HEK293 (cell line): ENCODE results near the gene UST.
A peak's percentile ranks its signal among the peaks of the same experiment; 100 is the strongest.

ENCODE experiments used
- CTCF ChIA-PET: fragments of 350-600 bp; formaldehyde crosslinking; extraction: SDS; loops from one replicate; lab custom pipeline; 2021; ENCODE audit warnings: antibody characterized with exemption; lab: Yijun Ruan, JAX
- POLR2A ChIA-PET: fragments of 300-600 bp; formaldehyde crosslinking; extraction: SDS; loops from one replicate; lab custom pipeline; 2020; ENCODE audit warnings: antibody characterized with exemption, inconsistent platforms; lab: Yijun Ruan, JAX
- H3K27ac ChIP-seq: fragments of 200-500 bp; sonication (Bioruptor generic); 2 replicates; pipeline ENCODE4 v1.5.1; 2014; ENCODE audit warnings: low read depth, low read length, control low read depth, inconsistent platforms; ENCODE audit errors: extremely low read depth
- H3K36me3 ChIP-seq, 2 experiments: fragments of 200-500 bp in 1 of 2; sonication (Bioruptor generic) in 1 of 2; 1 replicate in 1 of 2; 2 replicates in 1 of 2; pipeline ENCODE4 v1.5.1; 2014 to 2017; ENCODE audit warnings: inconsistent platforms in 2 of 2, low read length in 2 of 2; ENCODE audit not compliant: control insufficient read depth in 2 of 2, insufficient read depth in 1 of 2
- H3K4me1 ChIP-seq: fragments of 200-500 bp; sonication (Bioruptor generic); 2 replicates; pipeline ENCODE4 v1.5.1; 2014; ENCODE audit warnings: mild to moderate bottlenecking, low read length, inconsistent platforms; ENCODE audit not compliant: control insufficient read depth, insufficient read depth
- H3K4me3 ChIP-seq: 2 replicates; pipeline ENCODE4 v1.5.1; 2011; ENCODE audit warnings: low read depth, mild to moderate bottlenecking, control low read depth, low read length, moderate library complexity
- H3K9me3 ChIP-seq: fragments of 200-500 bp; sonication (Bioruptor generic); 2 replicates; pipeline ENCODE4 v1.5.1; 2014; ENCODE audit warnings: low read depth, low read length, inconsistent platforms; ENCODE audit not compliant: control insufficient read depth, insufficient read depth
- KLF1 ChIP-seq: fragments of 450-650 bp; formaldehyde crosslinking; IDR thresholded peaks from 2 replicates; pipeline ENCODE4 v1.5.1; 2016; ENCODE audit warnings: missing biosample characterization, missing genetic modification characterization
- KLF9 ChIP-seq: fragments of 450-650 bp; formaldehyde crosslinking; IDR thresholded peaks from 2 replicates; pipeline ENCODE4 v1.5.1; 2016; ENCODE audit warnings: missing biosample characterization, missing genetic modification characterization, low read depth
- SCRT2 ChIP-seq: fragments of 450-650 bp; formaldehyde crosslinking; IDR thresholded peaks from 2 replicates; pipeline ENCODE4 v1.5.1; 2016; ENCODE audit warnings: missing biosample characterization, missing genetic modification characterization
- ZBTB17 ChIP-seq: fragments of 450-650 bp; formaldehyde crosslinking; IDR thresholded peaks from 2 replicates; pipeline ENCODE4 v1.5.1; 2016; ENCODE audit warnings: missing biosample characterization, missing genetic modification characterization
- ZBTB21 ChIP-seq: fragments of 450-650 bp; formaldehyde crosslinking; IDR thresholded peaks from 2 replicates; pipeline ENCODE4 v1.5.1; 2017; ENCODE audit warnings: missing biosample characterization, missing genetic modification characterization
- ZNF157 ChIP-seq: fragments of 450-650 bp; formaldehyde crosslinking; IDR thresholded peaks from 2 replicates; pipeline ENCODE4 v1.5.1; 2016; ENCODE audit warnings: missing biosample characterization, missing genetic modification characterization
- ZNF350 ChIP-seq: fragments of 450-650 bp; formaldehyde crosslinking; IDR thresholded peaks from 2 replicates; pipeline ENCODE4 v1.5.0; 2017; ENCODE audit warnings: missing biosample characterization, mild to moderate bottlenecking, missing genetic modification characterization
- ZNF548 ChIP-seq: fragments of 450-650 bp; formaldehyde crosslinking; IDR thresholded peaks from 2 replicates; pipeline ENCODE4 v1.5.1; 2016; ENCODE audit warnings: missing biosample characterization, missing genetic modification characterization
- ZNF76 ChIP-seq: fragments of 450-650 bp; formaldehyde crosslinking; IDR thresholded peaks from 2 replicates; pipeline ENCODE4; 2016; ENCODE audit warnings: low read depth, missing biosample characterization, missing genetic modification characterization, borderline replicate concordance
- ZNF830 ChIP-seq: fragments of 450-650 bp; IDR thresholded peaks from 2 replicates; pipeline ENCODE4 v1.5.0; 2018; ENCODE audit warnings: missing biosample characterization, missing genetic modification characterization, low read depth, mild to moderate bottlenecking, moderate library complexity
- ZNF843 ChIP-seq: fragments of 450-650 bp; formaldehyde crosslinking; IDR thresholded peaks from 2 replicates; pipeline ENCODE4 v1.5.1; 2016; ENCODE audit warnings: missing biosample characterization, missing genetic modification characterization
- TF ChIP-seq, protein P1 (sequence below): fragments of 450-650 bp; formaldehyde crosslinking; IDR thresholded peaks from 2 replicates; pipeline ENCODE4 v1.5.1; 2017; ENCODE audit warnings: missing biosample characterization, missing genetic modification characterization
- TF ChIP-seq, protein P2 (sequence below): fragments of 450-650 bp; formaldehyde crosslinking; IDR thresholded peaks from 2 replicates; pipeline ENCODE4 v1.5.1; 2016; ENCODE audit warnings: missing biosample characterization, missing genetic modification characterization

Gene UST

DNA sequence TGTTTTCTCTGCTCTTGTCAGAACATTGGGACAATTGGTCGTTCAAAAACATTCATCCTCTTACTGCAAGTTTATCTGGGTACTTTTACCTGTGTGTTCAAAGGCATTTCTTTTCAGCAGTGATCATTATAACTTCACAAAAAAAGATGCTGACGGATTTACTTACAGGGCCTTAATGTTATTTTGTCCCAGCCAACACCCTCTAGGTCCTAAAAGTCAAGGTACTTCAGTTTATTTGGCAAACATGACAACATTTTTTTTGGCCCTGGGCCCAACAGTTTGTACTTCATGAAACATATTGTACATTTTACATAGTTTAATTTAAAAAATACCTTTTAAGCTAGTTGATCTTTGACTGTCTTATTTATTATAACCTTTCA, 329.5 kb downstream of the UST start (continued):
- TF ChIP-seq, protein P1, sequence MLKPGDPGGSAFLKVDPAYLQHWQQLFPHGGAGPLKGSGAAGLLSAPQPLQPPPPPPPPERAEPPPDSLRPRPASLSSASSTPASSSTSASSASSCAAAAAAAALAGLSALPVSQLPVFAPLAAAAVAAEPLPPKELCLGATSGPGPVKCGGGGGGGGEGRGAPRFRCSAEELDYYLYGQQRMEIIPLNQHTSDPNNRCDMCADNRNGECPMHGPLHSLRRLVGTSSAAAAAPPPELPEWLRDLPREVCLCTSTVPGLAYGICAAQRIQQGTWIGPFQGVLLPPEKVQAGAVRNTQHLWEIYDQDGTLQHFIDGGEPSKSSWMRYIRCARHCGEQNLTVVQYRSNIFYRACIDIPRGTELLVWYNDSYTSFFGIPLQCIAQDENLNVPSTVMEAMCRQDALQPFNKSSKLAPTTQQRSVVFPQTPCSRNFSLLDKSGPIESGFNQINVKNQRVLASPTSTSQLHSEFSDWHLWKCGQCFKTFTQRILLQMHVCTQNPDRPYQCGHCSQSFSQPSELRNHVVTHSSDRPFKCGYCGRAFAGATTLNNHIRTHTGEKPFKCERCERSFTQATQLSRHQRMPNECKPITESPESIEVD (tag by site-specific recombination): peak; percentile 89
- peak; percentile 40; the same call in 1 of the 2 replicates for TF ChIP-seq ZNF350 (tag by site-specific recombination)
- TF ChIP-seq ZNF843 (tag by site-specific recombination): 0 out of 2 replicates have a peak, but pooled peaks have one; percentile 45
- peak; percentile 55; the same call in 1 of the 2 replicates for TF ChIP-seq KLF1 (tag by site-specific recombination)
- TF ChIP-seq ZBTB21 (tag by site-specific recombination): no peak

DNA sequence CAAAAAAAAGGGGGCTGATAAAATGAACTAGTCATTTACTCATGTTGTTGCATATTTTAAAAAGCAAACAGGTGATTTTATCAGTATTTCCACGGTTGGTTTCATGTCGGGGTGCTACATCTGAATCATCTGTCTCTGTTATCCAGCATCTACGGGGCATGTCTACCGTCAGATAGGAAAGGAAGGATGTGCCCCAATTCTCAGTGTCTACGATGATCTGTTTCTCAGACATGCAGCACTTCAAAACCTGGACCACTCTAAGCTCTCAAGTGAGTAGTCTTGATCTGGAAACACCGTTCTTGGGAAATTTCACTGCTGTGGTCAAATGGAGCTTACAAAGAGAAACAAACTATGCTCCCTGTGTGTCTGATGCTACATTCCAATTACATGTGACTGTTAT, 330.4 kb downstream of the UST start:
- POLR2A ChIA-PET: no interaction called here
- CTCF ChIA-PET: interaction anchor here (0.6 to 5.2 kb wide), 11 partner anchors 11 to 1337 kb away, joined by 3 to 34 read pairs (median 5); no protein-coding TSS in a partner anchor
- 0 out of 2 replicates have a peak, but pooled peaks have one; percentile 46 for TF ChIP-seq ZBTB17 (tag by site-specific recombination)
- TF ChIP-seq ZNF830: no peak
- no peak for TF ChIP-seq ZNF157 (tag by site-specific recombination)
- TF ChIP-seq SCRT2 (tag by site-specific recombination): 0 out of 2 replicates have a peak, but pooled peaks have one; percentile 48
- TF ChIP-seq, all 188 proteins: peak for 2
- Histone ChIP-seq H3K4me3 (no peak overlapping the region), H3K4me1 (peaks cover 32% of the 10 kb centered on the region), H3K36me3 (peaks cover 0 to 3% of the 10 kb centered on the region in 2 experiments; a peak in 1 of 3 replicates), H3K27ac (no peak overlapping the region), H3K9me3 (no peaks in the 10 kb centered on the region)

DNA sequence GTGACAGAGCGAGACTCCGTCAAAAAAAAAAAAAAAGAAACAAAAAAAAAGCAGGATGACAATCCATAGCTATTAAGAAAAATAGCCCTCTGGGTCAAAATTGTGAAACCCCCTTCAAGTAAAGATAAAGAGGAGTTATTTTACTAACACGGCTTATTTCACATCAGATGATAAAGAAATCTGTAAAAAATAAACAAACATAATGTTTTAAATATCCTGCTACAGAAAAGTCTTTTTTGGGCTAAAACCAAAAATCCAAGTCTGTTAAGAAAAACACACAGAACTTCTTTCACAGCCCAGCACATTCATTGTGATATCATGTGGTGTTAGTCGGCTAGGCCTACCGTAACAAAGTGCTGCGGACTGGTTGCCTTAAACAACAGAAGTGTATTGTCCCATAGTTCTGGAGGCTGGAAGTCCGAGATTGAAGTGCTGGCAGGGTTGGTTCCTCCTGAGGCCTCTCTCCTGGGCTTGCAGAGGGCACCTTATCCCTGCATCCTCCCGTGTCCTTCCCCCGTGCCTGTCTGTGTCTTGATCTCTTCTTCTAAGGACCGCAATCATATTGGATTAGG, 331.5 kb downstream of the UST start:
- H3K4me1 ChIP-seq: peaks cover 32% of the 10 kb centered on the region

DNA sequence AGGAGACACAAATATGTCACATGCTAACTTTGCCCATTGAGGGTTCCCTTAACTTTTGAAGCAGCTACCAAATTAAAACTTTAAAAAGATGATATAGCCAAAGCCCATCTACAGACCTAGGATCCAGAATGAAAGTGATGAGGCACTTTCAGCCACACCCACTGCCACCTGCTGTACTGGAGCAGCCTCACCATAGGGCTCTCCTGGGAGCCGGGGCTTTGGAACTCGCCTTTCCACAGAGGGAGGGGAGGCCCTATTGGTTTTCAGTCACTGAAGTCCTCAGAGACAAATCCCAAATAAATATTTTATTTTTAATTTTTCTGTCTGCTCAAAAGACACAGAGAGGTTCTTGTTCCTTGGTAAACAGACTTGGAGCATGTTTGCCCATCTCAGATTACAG, 332.6 kb downstream of the UST start:
- H3K27ac ChIP-seq: peak overlapping the region; percentile 7; the same call in 1 of the 2 replicates
- no peak for TF ChIP-seq ZNF76 (tag by site-specific recombination)
- peak; percentile 17; the same call in 1 of the 2 replicates for TF ChIP-seq KLF9
- TF ChIP-seq, protein P2, sequence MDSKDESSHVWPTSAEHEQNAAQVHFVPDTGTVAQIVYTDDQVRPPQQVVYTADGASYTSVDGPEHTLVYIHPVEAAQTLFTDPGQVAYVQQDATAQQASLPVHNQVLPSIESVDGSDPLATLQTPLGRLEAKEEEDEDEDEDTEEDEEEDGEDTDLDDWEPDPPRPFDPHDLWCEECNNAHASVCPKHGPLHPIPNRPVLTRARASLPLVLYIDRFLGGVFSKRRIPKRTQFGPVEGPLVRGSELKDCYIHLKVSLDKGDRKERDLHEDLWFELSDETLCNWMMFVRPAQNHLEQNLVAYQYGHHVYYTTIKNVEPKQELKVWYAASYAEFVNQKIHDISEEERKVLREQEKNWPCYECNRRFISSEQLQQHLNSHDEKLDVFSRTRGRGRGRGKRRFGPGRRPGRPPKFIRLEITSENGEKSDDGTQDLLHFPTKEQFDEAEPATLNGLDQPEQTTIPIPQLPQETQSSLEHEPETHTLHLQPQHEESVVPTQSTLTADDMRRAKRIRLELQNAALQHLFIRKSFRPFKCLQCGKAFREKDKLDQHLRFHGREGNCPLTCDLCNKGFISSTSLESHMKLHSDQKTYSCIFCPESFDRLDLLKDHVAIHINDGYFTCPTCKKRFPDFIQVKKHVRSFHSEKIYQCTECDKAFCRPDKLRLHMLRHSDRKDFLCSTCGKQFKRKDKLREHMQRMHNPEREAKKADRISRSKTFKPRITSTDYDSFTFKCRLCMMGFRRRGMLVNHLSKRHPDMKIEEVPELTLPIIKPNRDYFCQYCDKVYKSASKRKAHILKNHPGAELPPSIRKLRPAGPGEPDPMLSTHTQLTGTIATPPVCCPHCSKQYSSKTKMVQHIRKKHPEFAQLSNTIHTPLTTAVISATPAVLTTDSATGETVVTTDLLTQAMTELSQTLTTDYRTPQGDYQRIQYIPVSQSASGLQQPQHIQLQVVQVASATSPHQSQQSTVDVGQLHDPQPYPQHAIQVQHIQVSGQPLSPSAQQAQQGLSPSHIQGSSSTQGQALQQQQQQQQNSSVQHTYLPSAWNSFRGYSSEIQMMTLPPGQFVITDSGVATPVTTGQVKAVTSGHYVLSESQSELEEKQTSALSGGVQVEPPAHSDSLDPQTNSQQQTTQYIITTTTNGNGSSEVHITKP (tag by site-specific recombination): peak; percentile 78
- CTCF ChIA-PET: interaction anchor here (0.9 to 2.6 kb wide), 4 partner anchors 47 to 502 kb away, joined by 3 to 28 read pairs (median 8); no protein-coding TSS in a partner anchor
- H3K36me3 ChIP-seq: no peaks in the 10 kb centered on the region
- no peak overlapping the region for H3K4me3 ChIP-seq
- no peaks in the 10 kb centered on the region for H3K9me3 ChIP-seq
- H3K4me1 ChIP-seq: peaks cover 32% of the 10 kb centered on the region
- POLR2A ChIA-PET: no interaction called here

More for the DNA sequence above, 331.5 kb downstream of the UST start:
- H3K9me3 ChIP-seq: no peaks in the 10 kb centered on the region
- H3K36me3 ChIP-seq: peaks cover 0 to 3% of the 10 kb centered on the region in 2 experiments; a peak in 1 of 3 replicates
- ChIA-PET CTCF (interaction anchor here (0.6 to 5.2 kb wide), 7 partner anchors 49 to 1764 kb away, joined by 3 to 34 read pairs (median 6); no protein-coding TSS in a partner anchor), POLR2A (no interaction called here)
- no peak overlapping the region for H3K27ac ChIP-seq
- no peak overlapping the region for H3K4me3 ChIP-seq
- TF ChIP-seq ZNF548 (tag by site-specific recombination) (peak; percentile 83), KLF9 (no peak)
- TF ChIP-seq, all 188 proteins: peak for 1
